GM23248 (cell line): Measurements from ENCODE around the gene TC2N. TPM values are rescaled to one million over a fixed set of nuclear protein-coding genes. Genes with fewer than 3 reads are reported as not detected.

Experiments
- DNase-seq: peaks from one replicate; pipeline ENCODE4 v3.0.0-alpha.2; 2015
- H2AFZ ChIP-seq: fragments of 200-600 bp; sonication (generic); 2 replicates; pipeline ENCODE4 v1.6.1; 2016; ENCODE audit warnings: antibody characterized with exemption
- H3F3A ChIP-seq: fragments of 200-600 bp; sonication (generic); 2 replicates; pipeline ENCODE4 v1.6.1; 2016; ENCODE audit warnings: mild to moderate bottlenecking, antibody characterized with exemption, mixed run types; ENCODE audit not compliant: insufficient read depth
- H3K27ac ChIP-seq: fragments of 200-600 bp; sonication (generic); 2 replicates; pipeline ENCODE4 v1.5.1; 2016; ENCODE audit warnings: mild to moderate bottlenecking
- H3K27me3 ChIP-seq: fragments of 200-600 bp; sonication (generic); replicated peaks from 2 replicates; pipeline ENCODE4 v1.6.1; 2016; ENCODE audit warnings: mild to moderate bottlenecking; ENCODE audit not compliant: insufficient read depth
- H3K36me3 ChIP-seq: fragments of 200-600 bp; sonication (generic); 2 replicates; pipeline ENCODE4 v1.6.1; 2016; ENCODE audit warnings: low read depth, mild to moderate bottlenecking
- H3K4me1 ChIP-seq: fragments of 200-600 bp; sonication (generic); 2 replicates; pipeline ENCODE4 v1.6.1; 2016; ENCODE audit warnings: mild to moderate bottlenecking; ENCODE audit not compliant: insufficient read depth
- H3K4me2 ChIP-seq: fragments of 200-600 bp; sonication (generic); one replicate; pipeline ENCODE4 v1.6.1; 2016; ENCODE audit warnings: mild to moderate bottlenecking; ENCODE audit not compliant: unreplicated experiment
- H3K4me3 ChIP-seq: fragments of 200-600 bp; sonication (generic); 2 replicates; pipeline ENCODE4 v1.5.1; 2016; ENCODE audit warnings: mild to moderate bottlenecking
- H3K79me2 ChIP-seq: fragments of 200-600 bp; sonication (generic); 2 replicates; pipeline ENCODE4 v1.6.1; 2016; ENCODE audit warnings: mild to moderate bottlenecking; ENCODE audit not compliant: insufficient read depth
- H3K9ac ChIP-seq: fragments of 200-600 bp; sonication (generic); 2 replicates; pipeline ENCODE4 v1.6.1; 2016; ENCODE audit warnings: mild to moderate bottlenecking
- H3K9me2 ChIP-seq: fragments of 200-600 bp; sonication (generic); 2 replicates; pipeline ENCODE4 v1.6.1; 2016; ENCODE audit warnings: mixed run types, mild to moderate bottlenecking, moderate library complexity; ENCODE audit not compliant: insufficient read depth
- H3K9me3 ChIP-seq: fragments of 200-600 bp; sonication (generic); one replicate; pipeline ENCODE4 v1.6.1; 2017; ENCODE audit warnings: low read depth
- H4K20me1 ChIP-seq: fragments of 200-600 bp; sonication (generic); 2 replicates; pipeline ENCODE4 v1.6.0; 2016; ENCODE audit not compliant: insufficient read depth
- EZH2 ChIP-seq: fragments of 200-600 bp; sonication (generic); IDR thresholded peaks from 2 replicates; pipeline ENCODE4 v1.6.1; 2018; ENCODE audit warnings: antibody characterized with exemption, mild to moderate bottlenecking; ENCODE audit not compliant: insufficient read depth, poor library complexity, severe bottlenecking
- EZH2phosphoT487 ChIP-seq: fragments of 200-600 bp; sonication (generic); IDR thresholded peaks from 2 replicates; pipeline ENCODE4 v1.6.1; 2018; ENCODE audit warnings: antibody characterized with exemption, moderate library complexity, mild to moderate bottlenecking, low read depth; ENCODE audit not compliant: insufficient read depth
- WGBS, 2 experiments: methylation state at CpG; one replicate each; pipeline ENCODE4 v1.1.6; 2015 to 2017; ENCODE audit warnings: low lambda C conversion rate in 2 of 2, low coverage in 1 of 2; ENCODE audit errors: missing lambda C conversion rate in 2 of 2; 5-methylcytosine and 5-hydroxymethylcytosine counted together
- in situ Hi-C: fragments of 300-500 bp; cut with MboI; formaldehyde crosslinking; loops from 2 replicates; pipeline ENCODE4 v1.15.0; 2020
- polyA plus RNA-seq: library from polyadenylated mRNA; unstranded; fragments of >200 nt; fragmentation: Nextera tagmentation; extraction: Ambion mirVana; gene quantifications from 2 replicates; pipeline ENCODE4 v1.2.1, GENCODE V29; 2016
- total RNA-seq: library from RNA; depleted of rRNA; stranded (reverse); fragments of >200 nt; shearing (Covaris generic); gene quantifications from 2 replicates; pipeline ENCODE4 v1.2.3, GENCODE V29; 2014

TC2N gene
- total and polyA plus RNA-seq, 2 experiments from 2014 or later = 0.34 to 0.65 TPM

GRCh38 chr14:91884664-91885063 is 17.3 kb upstream of the TC2N start:
- H3K9me2 ChIP-seq = no peaks in the 10 kb centered on the region
- no peak overlapping the region for H3K4me2 ChIP-seq
- H3K9me3 ChIP-seq = no peaks in the 10 kb centered on the region
- H2AFZ ChIP-seq = no peak overlapping the region
- no peaks in the 10 kb centered on the region for H4K20me1 ChIP-seq
- H3K9ac ChIP-seq = no peak overlapping the region
- WGBS, 2 experiments = 69 to 72% methylated on average over 6 of the region's 6 CpGs
- no peak for DNase-seq
- in situ Hi-C loops = no loop called here
- TF ChIP-seq EZH2phosphoT487 (no peak), EZH2 (no peak)
- no peaks in the 10 kb centered on the region for H3K4me1 ChIP-seq
- peaks cover 22% of the 10 kb centered on the region for H3K36me3 ChIP-seq
- no peak overlapping the region for H3K27ac ChIP-seq
- no peaks in the 10 kb centered on the region for H3F3A ChIP-seq
- peaks cover 8% of the 10 kb centered on the region; the same call in 1 of the 2 replicates for H3K79me2 ChIP-seq
- H3K27me3 ChIP-seq = no peaks in the 10 kb centered on the region
- no peak overlapping the region for H3K4me3 ChIP-seq

DNA sequence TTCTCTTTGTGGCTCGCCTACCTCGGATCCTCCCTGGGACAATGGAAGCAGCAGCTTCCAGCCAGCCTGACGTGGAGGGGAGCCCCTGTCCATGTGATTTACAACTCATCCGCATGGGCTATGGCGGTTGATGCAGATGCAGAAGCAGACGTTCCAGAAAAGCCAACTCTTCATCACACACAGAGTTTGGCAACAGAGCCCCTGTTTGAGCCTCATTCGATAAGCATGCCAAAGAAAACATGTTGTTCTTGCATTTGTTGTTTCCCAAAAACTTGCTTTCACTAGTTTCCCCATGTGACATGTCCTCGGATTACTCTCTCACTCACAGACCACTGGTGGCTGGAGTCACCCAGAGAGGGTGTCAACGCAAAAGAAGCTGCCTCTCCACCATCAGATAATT is 16.4 kb upstream of the TC2N start:
- no peak for TF ChIP-seq EZH2
- TF ChIP-seq EZH2phosphoT487 = no peak
- in situ Hi-C loops = no loop called here
- H2AFZ ChIP-seq = no peak overlapping the region
- no peak overlapping the region for H3K4me2 ChIP-seq
- no peaks in the 10 kb centered on the region for H3F3A ChIP-seq
- H3K79me2 ChIP-seq = no peaks in the 10 kb centered on the region
- H3K9me2 ChIP-seq = no peaks in the 10 kb centered on the region
- H3K9me3 ChIP-seq = no peaks in the 10 kb centered on the region
- no peaks in the 10 kb centered on the region for H3K4me1 ChIP-seq
- no peak overlapping the region for H3K9ac ChIP-seq
- peaks cover 25% of the 10 kb centered on the region for H3K36me3 ChIP-seq
- H3K27me3 ChIP-seq = no peaks in the 10 kb centered on the region
- 42 to 45% methylated on average over 9 of the region's 9 CpGs for WGBS, 2 experiments
- H4K20me1 ChIP-seq = no peaks in the 10 kb centered on the region
- no peak overlapping the region for H3K27ac ChIP-seq
- peak; percentile 15 for DNase-seq
- no peak overlapping the region for H3K4me3 ChIP-seq

GRCh38 chr14:91882776-91883175 is 15.4 kb upstream of the TC2N start:
- H3K9me2 ChIP-seq = no peaks in the 10 kb centered on the region
- H3F3A ChIP-seq = no peaks in the 10 kb centered on the region
- no peaks in the 10 kb centered on the region for H3K4me1 ChIP-seq
- no peaks in the 10 kb centered on the region for H3K79me2 ChIP-seq
- WGBS, 2 experiments = 85 to 88% methylated on average over 4 of the region's 4 CpGs
- TF ChIP-seq EZH2 (no peak), EZH2phosphoT487 (no peak)
- no peak overlapping the region for H3K4me3 ChIP-seq
- no peak overlapping the region for H3K9ac ChIP-seq
- H3K27ac ChIP-seq = no peak overlapping the region
- H3K9me3 ChIP-seq = no peaks in the 10 kb centered on the region
- in situ Hi-C loops = no loop called here
- H3K27me3 ChIP-seq = no peaks in the 10 kb centered on the region
- peaks cover 28% of the 10 kb centered on the region for H3K36me3 ChIP-seq
- no peak for DNase-seq
- H4K20me1 ChIP-seq = no peaks in the 10 kb centered on the region
- no peak overlapping the region for H2AFZ ChIP-seq
- no peak overlapping the region for H3K4me2 ChIP-seq

DNA sequence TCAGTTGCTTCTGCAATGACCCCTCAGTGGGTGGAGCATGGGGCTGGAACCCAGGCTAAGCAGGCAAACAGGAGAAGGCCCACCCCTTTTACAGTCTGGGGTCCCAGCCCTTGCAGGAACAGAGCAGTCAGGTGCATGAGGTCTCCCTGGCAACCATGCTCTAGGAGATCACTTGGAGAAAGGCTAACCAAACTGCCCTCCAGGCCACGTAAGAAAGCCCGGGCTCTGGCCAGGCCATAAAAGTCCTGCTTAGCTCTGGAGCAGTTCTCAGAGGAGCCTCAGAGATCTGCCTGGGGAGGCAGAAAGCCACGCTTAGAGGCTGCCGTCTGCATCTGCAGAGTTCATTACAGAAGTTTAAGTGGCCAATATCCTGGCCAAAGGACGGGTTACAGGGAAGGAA is 15.0 kb upstream of the TC2N start:
- H2AFZ ChIP-seq = no peak overlapping the region
- no peak for DNase-seq
- H3K79me2 ChIP-seq = no peaks in the 10 kb centered on the region
- H4K20me1 ChIP-seq = no peaks in the 10 kb centered on the region
- no peaks in the 10 kb centered on the region for H3F3A ChIP-seq
- H3K9me2 ChIP-seq = no peaks in the 10 kb centered on the region
- H3K4me3 ChIP-seq = no peak overlapping the region
- H3K9me3 ChIP-seq = no peaks in the 10 kb centered on the region
- in situ Hi-C loops = no loop called here
- 77 to 81% methylated on average over 5 of the region's 5 CpGs for WGBS, 2 experiments
- H3K9ac ChIP-seq = no peak overlapping the region
- H3K27ac ChIP-seq = no peak overlapping the region
- TF ChIP-seq EZH2 = no peak
- TF ChIP-seq EZH2phosphoT487 = no peak
- H3K4me1 ChIP-seq = no peaks in the 10 kb centered on the region
- H3K27me3 ChIP-seq = no peaks in the 10 kb centered on the region
- no peak overlapping the region for H3K4me2 ChIP-seq
- H3K36me3 ChIP-seq = peaks cover 30% of the 10 kb centered on the region

DNA sequence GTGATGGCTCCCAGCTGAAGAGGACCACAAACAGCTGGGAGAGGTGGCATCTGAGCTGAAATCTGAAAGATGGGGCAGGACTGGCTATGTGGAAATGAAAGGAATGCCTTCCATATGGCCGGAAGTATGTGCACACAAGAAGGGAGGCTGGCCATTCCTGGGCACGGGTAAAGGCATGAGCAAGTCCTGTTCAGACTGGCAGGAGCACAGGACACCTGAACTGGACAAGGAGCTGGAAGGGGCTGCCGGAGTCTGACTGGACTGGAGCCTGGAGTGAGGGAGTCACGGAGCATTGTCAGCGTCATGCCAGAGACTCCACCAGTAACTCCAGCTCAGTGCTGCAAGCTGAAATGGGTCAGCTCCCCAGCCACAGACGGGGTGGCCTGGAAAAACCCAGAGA is 11.9 kb upstream of the TC2N start:
- Histone ChIP-seq H3K9ac (no peak overlapping the region), H3K4me2 (no peak overlapping the region), H3K27me3 (no peaks in the 10 kb centered on the region), H3K4me3 (no peak overlapping the region), H3K4me1 (no peaks in the 10 kb centered on the region), H3K79me2 (no peaks in the 10 kb centered on the region), H3F3A (no peaks in the 10 kb centered on the region), H3K9me2 (no peaks in the 10 kb centered on the region), H3K36me3 (peaks cover 58% of the 10 kb centered on the region), H2AFZ (no peak overlapping the region), H4K20me1 (no peaks in the 10 kb centered on the region), H3K9me3 (no peaks in the 10 kb centered on the region), H3K27ac (no peak overlapping the region)
- in situ Hi-C loops = no loop called here
- DNase-seq = no peak
- WGBS, 2 experiments = 69 to 72% methylated on average over 6 of the region's 6 CpGs
- TF ChIP-seq EZH2 = no peak
- TF ChIP-seq EZH2phosphoT487 = no peak
